ENCODE measurements around the gene CHCHD4. TPM values are rescaled to one million over a fixed set of nuclear protein-coding genes. Genes with fewer than 3 reads are reported as not detected.
"Not testable (repeated sequence)": the region's sequence is repeated elsewhere in the genome, so short reads cannot be mapped to it uniquely, and the experiment has no call there.

The CHCHD4 gene
- total and polyA plus RNA-seq, 4 donors: 7.5 to 12.0 (median 9.0) TPM

- intact Hi-C loops (cut with DNase I): no loop called here
- ATAC-seq (ENCODE audit: low FRiP score) (no peak), DNase-seq (no peak)
- no peak overlapping the region for H3K27ac ChIP-seq (ENCODE audit: low read depth in 1 of 2, low read length in 2 of 2)
- H3K9me3 ChIP-seq (ENCODE audit: control insufficient read depth, low read length): no peaks in the 10 kb centered on the region
- H3K27me3 ChIP-seq (ENCODE audit: control insufficient read depth in 1 of 2, insufficient read depth in 2 of 2, low read length in 1 of 2): no peaks in the 10 kb centered on the region
- WGBS, 2 donors: 90 to 94% methylated on average over 7 of the region's 7 CpGs
- H3K36me3 ChIP-seq (ENCODE audit: control insufficient read depth in 1 of 2, insufficient read depth in 2 of 2, low read length in 1 of 2): peaks cover 6 to 8% of the 10 kb centered on the region in 2 donors
- no peaks in the 10 kb centered on the region for H3K4me1 ChIP-seq (ENCODE audit: control insufficient read depth in 1 of 2, insufficient read depth in 2 of 2, low read length in 2 of 2)
- no peak overlapping the region for H3K4me3 ChIP-seq (ENCODE audit: low read length in 2 of 2)
These were observed 10.6 kb downstream of the CHCHD4 start for GRCh38 chr3:14113965-14114635.

GRCh38 chr3:14110699-14111098, 14.0 kb downstream of the CHCHD4 start:
- Histone ChIP-seq H3K36me3 (ENCODE audit: control insufficient read depth in 1 of 2, insufficient read depth in 2 of 2, low read length in 1 of 2) (peaks cover 5 to 8% of the 10 kb centered on the region in 2 donors), H3K27ac (ENCODE audit: low read depth in 1 of 2, low read length in 2 of 2) (no peak overlapping the region), H3K27me3 (ENCODE audit: control insufficient read depth in 1 of 2, insufficient read depth in 2 of 2, low read length in 1 of 2) (no peaks in the 10 kb centered on the region), H3K9me3 (ENCODE audit: control insufficient read depth, low read length) (no peaks in the 10 kb centered on the region), H3K4me3 (ENCODE audit: low read length in 2 of 2) (no peak overlapping the region), H3K4me1 (ENCODE audit: control insufficient read depth in 1 of 2, insufficient read depth in 2 of 2, low read length in 2 of 2) (no peaks in the 10 kb centered on the region)
- intact Hi-C loops (cut with DNase I): no loop called here
- WGBS, 2 donors: 68 to 70% methylated on average over 4 of the region's 4 CpGs
- no peak for DNase-seq
- ATAC-seq (ENCODE audit: low FRiP score): no peak

DNA sequence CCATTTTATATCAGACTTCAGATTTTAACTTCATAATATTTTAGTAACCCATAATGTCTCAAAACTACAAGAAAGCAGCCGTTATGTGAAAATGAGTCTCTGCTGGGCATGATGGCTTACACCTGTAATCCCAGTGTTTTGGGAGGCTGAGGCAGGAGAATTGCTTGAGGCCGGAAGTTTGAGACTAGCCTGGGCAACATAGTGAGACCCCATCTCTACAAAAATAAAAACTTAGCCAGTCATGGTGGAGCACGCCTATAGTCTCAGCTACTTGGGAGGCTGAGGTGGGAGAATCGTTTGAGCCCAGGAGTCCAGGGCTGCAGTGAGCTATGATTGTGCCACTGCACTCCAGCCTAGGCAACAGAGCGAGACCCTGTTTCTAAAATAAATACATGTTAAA, 14.8 kb downstream of the CHCHD4 start:
- H3K4me1 ChIP-seq (ENCODE audit: control insufficient read depth in 1 of 2, insufficient read depth in 2 of 2, low read length in 2 of 2); H3K27ac ChIP-seq (ENCODE audit: low read depth in 1 of 2, low read length in 2 of 2); intact Hi-C loops (cut with DNase I); ATAC-seq (ENCODE audit: low FRiP score); H3K4me3 ChIP-seq (ENCODE audit: low read length in 2 of 2); DNase-seq; H3K36me3 ChIP-seq (ENCODE audit: control insufficient read depth in 1 of 2, insufficient read depth in 2 of 2, low read length in 1 of 2); H3K9me3 ChIP-seq (ENCODE audit: control insufficient read depth, low read length); H3K27me3 ChIP-seq (ENCODE audit: control insufficient read depth in 1 of 2, insufficient read depth in 2 of 2, low read length in 1 of 2): not testable (repeated sequence)
- 94 to 98% methylated on average over 5 of the region's 5 CpGs for WGBS, 2 donors

- H3K36me3 ChIP-seq (ENCODE audit: control insufficient read depth in 1 of 2, insufficient read depth in 2 of 2, low read length in 1 of 2): no peaks in the 10 kb centered on the region
- peaks cover 1% of the 10 kb centered on the region for H3K9me3 ChIP-seq (ENCODE audit: control insufficient read depth, low read length)
- no peaks in the 10 kb centered on the region for H3K4me1 ChIP-seq (ENCODE audit: control insufficient read depth in 1 of 2, insufficient read depth in 2 of 2, low read length in 2 of 2)
- WGBS, 2 donors: 87 to 89% methylated on average over 5 of the region's 5 CpGs
- no peak for DNase-seq
- no peak overlapping the region for H3K27ac ChIP-seq (ENCODE audit: low read depth in 1 of 2, low read length in 2 of 2)
- H3K4me3 ChIP-seq (ENCODE audit: low read length in 2 of 2): no peak overlapping the region
- intact Hi-C loops (cut with DNase I): no loop called here
- H3K27me3 ChIP-seq (ENCODE audit: control insufficient read depth in 1 of 2, insufficient read depth in 2 of 2, low read length in 1 of 2): no peaks in the 10 kb centered on the region
- no peak for ATAC-seq (ENCODE audit: low FRiP score)
These were observed 26.9 kb downstream of the CHCHD4 start for GRCh38 chr3:14097616-14098391.

- H3K4me3 ChIP-seq (ENCODE audit: low read length in 2 of 2): no peak overlapping the region
- no peak overlapping the region for H3K27ac ChIP-seq (ENCODE audit: low read depth in 1 of 2, low read length in 2 of 2)
- ATAC-seq (ENCODE audit: low FRiP score) (no peak), DNase-seq (no peak)
- peaks cover 1% of the 10 kb centered on the region for H3K9me3 ChIP-seq (ENCODE audit: control insufficient read depth, low read length)
- H3K36me3 ChIP-seq (ENCODE audit: control insufficient read depth in 1 of 2, insufficient read depth in 2 of 2, low read length in 1 of 2): no peaks in the 10 kb centered on the region
- H3K27me3 ChIP-seq (ENCODE audit: control insufficient read depth in 1 of 2, insufficient read depth in 2 of 2, low read length in 1 of 2): no peaks in the 10 kb centered on the region
- WGBS, 2 donors: 87 to 91% methylated on average over 3 of the region's 3 CpGs
- intact Hi-C loops (cut with DNase I): no loop called here
- H3K4me1 ChIP-seq (ENCODE audit: control insufficient read depth in 1 of 2, insufficient read depth in 2 of 2, low read length in 2 of 2): no peaks in the 10 kb centered on the region
These were observed 27.9 kb downstream of the CHCHD4 start for GRCh38 chr3:14096742-14097141.

DNA sequence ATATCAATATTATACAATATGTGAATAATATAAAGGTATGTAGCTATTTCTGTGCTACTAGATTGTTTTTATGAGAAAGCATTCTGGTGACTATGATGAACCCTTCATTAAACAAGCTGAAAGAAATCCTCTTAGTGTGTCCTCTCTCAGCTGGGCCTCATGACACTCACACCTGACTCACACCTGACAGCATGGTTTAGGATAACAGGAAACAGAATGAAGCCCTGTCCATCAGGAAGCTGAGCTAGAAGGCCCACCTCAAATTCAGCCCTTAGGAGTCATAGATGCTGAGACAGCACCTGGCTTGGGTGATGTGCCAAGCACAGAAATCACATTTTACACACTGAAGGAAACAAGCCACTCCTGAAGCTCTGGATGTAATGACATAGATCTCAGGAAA, 30.8 kb downstream of the CHCHD4 start:
- Histone ChIP-seq H3K36me3 (ENCODE audit: control insufficient read depth in 1 of 2, insufficient read depth in 2 of 2, low read length in 1 of 2) (no peaks in the 10 kb centered on the region), H3K27me3 (ENCODE audit: control insufficient read depth in 1 of 2, insufficient read depth in 2 of 2, low read length in 1 of 2) (no peaks in the 10 kb centered on the region), H3K9me3 (ENCODE audit: control insufficient read depth, low read length) (peaks cover 3% of the 10 kb centered on the region), H3K27ac (ENCODE audit: low read depth in 1 of 2, low read length in 2 of 2) (no peak overlapping the region), H3K4me3 (ENCODE audit: low read length in 2 of 2) (no peak overlapping the region), H3K4me1 (ENCODE audit: control insufficient read depth in 1 of 2, insufficient read depth in 2 of 2, low read length in 2 of 2) (no peaks in the 10 kb centered on the region)
- DNase-seq: no peak
- ATAC-seq (ENCODE audit: low FRiP score): no peak
- intact Hi-C loops (cut with DNase I): no loop called here

DNA sequence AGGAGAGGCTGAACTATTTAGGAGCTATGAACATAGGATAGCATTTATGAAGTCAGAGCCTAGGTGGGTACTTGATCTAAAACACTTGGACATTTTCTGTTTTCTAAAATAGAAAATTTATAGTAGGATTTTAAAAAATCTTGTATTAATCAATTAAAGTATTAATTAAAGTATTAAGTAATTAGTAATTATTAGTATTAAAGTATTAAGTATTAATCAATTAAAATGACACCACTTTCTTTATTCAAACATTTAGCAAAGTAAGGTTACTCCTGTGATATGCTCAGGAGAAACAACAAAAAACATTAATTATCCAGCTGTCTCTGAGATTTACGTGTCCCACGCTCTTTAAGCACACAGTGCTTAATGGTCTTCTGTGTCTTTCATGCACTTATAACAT, 32.2 kb downstream of the CHCHD4 start:
- ATAC-seq (ENCODE audit: low FRiP score) (no peak), DNase-seq (no peak)
- Histone ChIP-seq H3K4me3 (ENCODE audit: low read length in 2 of 2) (no peak overlapping the region), H3K9me3 (ENCODE audit: control insufficient read depth, low read length) (peaks cover 5% of the 10 kb centered on the region), H3K27ac (ENCODE audit: low read depth in 1 of 2, low read length in 2 of 2) (no peak overlapping the region), H3K27me3 (ENCODE audit: control insufficient read depth in 1 of 2, insufficient read depth in 2 of 2, low read length in 1 of 2) (no peaks in the 10 kb centered on the region), H3K36me3 (ENCODE audit: control insufficient read depth in 1 of 2, insufficient read depth in 2 of 2, low read length in 1 of 2) (no peaks in the 10 kb centered on the region), H3K4me1 (ENCODE audit: control insufficient read depth in 1 of 2, insufficient read depth in 2 of 2, low read length in 2 of 2) (no peaks in the 10 kb centered on the region)
- intact Hi-C loops (cut with DNase I): no loop called here
- WGBS, 2 donors: 63 to 73% methylated on average over 2 of the region's 2 CpGs

DNA sequence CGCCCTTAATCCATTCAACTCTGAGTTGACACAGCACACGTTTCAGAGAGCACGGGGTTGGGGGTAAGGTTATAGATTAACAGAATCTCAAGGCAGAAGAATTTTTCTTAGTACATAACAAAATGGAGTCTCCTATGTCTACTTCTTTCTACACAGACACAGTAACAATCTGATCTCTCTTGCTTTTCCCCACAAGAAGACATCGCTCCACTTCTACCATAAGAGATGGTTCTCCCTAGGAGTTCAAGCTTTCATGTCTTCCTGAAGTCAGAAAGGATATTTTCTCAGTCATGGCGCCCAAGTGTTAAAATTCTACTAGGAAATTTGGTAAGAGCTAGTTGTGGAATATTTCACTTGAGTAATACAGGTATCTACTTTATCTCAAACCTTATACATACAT, 32.7 kb downstream of the CHCHD4 start:
- intact Hi-C loops (cut with DNase I); H3K27ac ChIP-seq (ENCODE audit: low read depth in 1 of 2, low read length in 2 of 2): not testable (repeated sequence)
- WGBS, 2 donors: 80 to 89% methylated on average over 3 of the region's 5 CpGs

DNA sequence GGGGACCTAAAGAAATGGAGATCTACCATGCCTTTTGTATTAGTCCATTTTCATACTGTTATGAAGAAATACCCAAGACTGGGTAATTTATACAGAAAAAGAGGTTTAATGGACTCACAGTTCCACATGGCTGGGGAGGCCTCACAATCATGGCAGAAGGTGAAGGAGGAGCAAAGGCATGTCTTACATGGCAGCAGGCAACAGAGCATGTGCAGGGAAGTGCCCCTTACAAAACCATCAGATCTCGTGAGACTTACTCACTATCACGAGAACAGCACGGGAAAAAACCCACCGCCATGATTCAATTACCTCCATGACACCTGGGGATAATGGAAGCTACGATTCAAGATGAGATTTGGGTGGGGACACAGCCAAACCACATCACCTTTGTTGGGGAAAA, 37.2 kb downstream of the CHCHD4 start:
- intact Hi-C loops (cut with DNase I); ATAC-seq (ENCODE audit: low FRiP score); DNase-seq; H3K27me3 ChIP-seq (ENCODE audit: control insufficient read depth in 1 of 2, insufficient read depth in 2 of 2, low read length in 1 of 2); H3K9me3 ChIP-seq (ENCODE audit: control insufficient read depth, low read length); H3K36me3 ChIP-seq (ENCODE audit: control insufficient read depth in 1 of 2, insufficient read depth in 2 of 2, low read length in 1 of 2); H3K27ac ChIP-seq (ENCODE audit: low read depth in 1 of 2, low read length in 2 of 2); H3K4me1 ChIP-seq (ENCODE audit: control insufficient read depth in 1 of 2, insufficient read depth in 2 of 2, low read length in 2 of 2); H3K4me3 ChIP-seq (ENCODE audit: low read length in 2 of 2): not testable (repeated sequence)
- WGBS, 2 donors: 80 to 86% methylated on average over 5 of the region's 5 CpGs

More for the DNA sequence above, 32.7 kb downstream of the CHCHD4 start:
- H3K36me3 ChIP-seq (ENCODE audit: control insufficient read depth in 1 of 2, insufficient read depth in 2 of 2, low read length in 1 of 2); H3K27me3 ChIP-seq (ENCODE audit: control insufficient read depth in 1 of 2, insufficient read depth in 2 of 2, low read length in 1 of 2); H3K9me3 ChIP-seq (ENCODE audit: control insufficient read depth, low read length); ATAC-seq (ENCODE audit: low FRiP score); H3K4me3 ChIP-seq (ENCODE audit: low read length in 2 of 2); DNase-seq; H3K4me1 ChIP-seq (ENCODE audit: control insufficient read depth in 1 of 2, insufficient read depth in 2 of 2, low read length in 2 of 2): not testable (repeated sequence)
